ENCODE measurements around the gene SRSF5. TPM values are rescaled to one million over a fixed set of nuclear protein-coding genes. Genes with fewer than 3 reads are reported as not detected.

SRSF5 gene
- total RNA-seq, 1 experiment from 2014 or later: 93.3 TPM

DNA sequence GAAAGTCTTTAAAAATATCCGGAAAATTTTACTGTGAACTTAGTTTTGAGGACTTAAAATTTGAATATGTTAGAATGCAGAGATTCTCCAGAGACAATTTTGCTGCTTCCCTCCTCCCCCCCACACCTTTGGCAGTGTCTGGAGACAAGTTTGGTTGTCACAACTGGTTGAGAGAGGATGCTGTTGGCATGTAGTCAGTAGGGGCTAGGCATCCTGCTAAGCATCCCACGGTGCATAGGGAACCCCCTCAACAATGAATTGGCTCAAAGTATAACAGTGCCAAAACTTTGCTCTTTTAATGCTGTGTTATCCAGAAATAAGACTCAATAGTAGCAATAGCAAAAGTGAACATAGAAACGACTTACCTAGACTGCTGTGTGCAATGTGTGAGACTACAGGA lies 3.6 kb downstream of the SRSF5 start:
- DNase-seq (ENCODE audit: low spot score): no peak

GRCh38 chr14:69771136-69771535 lies 4.2 kb downstream of the SRSF5 start:
- DNase-seq (ENCODE audit: low spot score): no peak

- no peak for DNase-seq (ENCODE audit: low spot score)
Observed at GRCh38 chr14:69772082-69773017, 5.4 kb downstream of the SRSF5 start.

GRCh38 chr14:69773571-69774276 lies 6.8 kb downstream of the SRSF5 start:
- no peak for DNase-seq (ENCODE audit: low spot score)

DNA sequence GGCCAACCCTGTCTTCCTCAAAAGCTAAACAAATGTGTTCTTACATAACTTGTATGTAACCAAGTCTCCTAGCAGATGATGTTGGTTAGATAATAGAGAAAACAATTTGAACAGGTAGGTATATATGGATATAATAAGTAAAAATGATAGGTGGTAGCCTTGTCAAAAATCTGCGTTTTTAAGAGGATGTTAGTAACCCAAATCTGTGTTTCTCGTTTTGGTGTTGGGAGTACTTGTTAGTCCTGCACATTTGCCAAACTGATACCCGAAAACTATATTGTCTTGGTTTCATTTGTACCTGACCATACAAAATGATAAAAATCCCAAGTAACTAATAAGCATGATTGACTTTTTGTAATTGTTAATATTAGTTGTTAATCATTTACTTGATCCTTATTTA lies 8.1 kb downstream of the SRSF5 start:
- DNase-seq (ENCODE audit: low spot score): no peak

DNA sequence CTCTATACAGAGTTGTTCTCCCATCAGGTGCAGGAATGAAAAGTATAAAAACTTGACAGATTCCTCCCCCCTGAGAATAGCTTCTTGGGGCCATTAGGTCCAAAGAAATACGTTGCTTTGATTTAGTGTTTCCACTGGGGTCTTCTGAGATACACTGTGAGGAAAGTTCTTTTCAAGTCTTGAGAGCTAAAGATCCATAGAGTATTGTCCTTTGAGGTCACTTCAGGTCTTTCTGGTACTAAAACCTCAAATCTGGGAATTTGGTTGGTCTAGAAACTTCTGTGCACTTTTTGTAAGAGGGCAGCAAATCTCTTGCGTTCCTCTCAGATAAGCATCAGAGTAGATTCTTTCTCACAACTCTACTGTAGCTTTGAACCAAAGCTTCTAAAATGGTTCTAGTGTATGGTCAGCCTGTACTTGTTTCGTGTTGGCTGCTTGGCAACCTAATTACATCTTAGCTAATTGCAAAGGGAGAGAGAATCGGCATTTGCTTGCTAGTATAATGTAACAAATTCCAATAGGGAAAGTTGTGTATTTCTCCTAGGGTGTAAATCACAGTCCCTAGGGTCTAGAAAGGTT lies 10.0 kb downstream of the SRSF5 start:
- DNase-seq (ENCODE audit: low spot score): no peak

DNA sequence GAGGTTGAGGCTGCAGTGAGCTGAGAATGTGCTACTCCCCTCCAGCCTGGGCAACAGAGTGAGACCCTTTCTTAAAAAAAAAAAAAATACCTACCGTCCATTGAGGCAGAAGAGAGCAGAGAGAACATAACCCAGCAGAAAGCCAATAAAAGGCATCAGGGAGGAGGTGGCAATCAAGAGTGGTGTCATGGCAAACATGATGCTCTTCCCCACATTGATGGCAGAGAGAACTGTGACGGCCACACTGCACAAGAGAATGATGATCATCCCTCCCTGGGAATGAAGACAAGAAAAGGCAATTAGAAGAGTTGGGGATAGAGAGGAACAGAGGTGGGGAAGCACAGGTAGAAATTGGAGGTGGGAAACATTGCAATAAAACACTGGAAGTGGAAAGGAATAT lies 12.1 kb downstream of the SRSF5 start:
- no peak for DNase-seq (ENCODE audit: low spot score)

DNA sequence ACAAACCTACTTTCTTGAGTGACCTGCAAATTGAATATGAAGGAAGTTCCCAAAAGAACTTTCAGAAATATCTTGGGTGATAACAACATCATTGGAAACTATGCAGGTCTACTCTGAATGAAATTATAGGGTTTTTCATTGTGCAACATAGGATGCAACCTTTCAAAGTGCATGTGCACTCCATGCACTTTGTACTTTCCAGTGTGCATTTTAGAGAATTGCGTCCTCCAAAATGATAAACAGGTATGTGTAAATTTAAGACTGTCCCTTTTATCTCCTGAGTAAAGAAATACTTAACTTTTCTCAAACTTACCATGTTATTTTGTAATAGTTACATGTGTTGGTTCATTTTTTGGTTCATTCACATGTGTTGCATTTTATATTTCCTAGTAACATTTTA lies 13.2 kb downstream of the SRSF5 start:
- no peak for DNase-seq (ENCODE audit: low spot score)

- no peak for DNase-seq (ENCODE audit: low spot score)
Observed at GRCh38 chr14:69780952-69781351, 14.0 kb downstream of the SRSF5 start.

- DNase-seq (ENCODE audit: low spot score): no peak
Observed at GRCh38 chr14:69784942-69785341, 18.0 kb downstream of the SRSF5 start.

DNA sequence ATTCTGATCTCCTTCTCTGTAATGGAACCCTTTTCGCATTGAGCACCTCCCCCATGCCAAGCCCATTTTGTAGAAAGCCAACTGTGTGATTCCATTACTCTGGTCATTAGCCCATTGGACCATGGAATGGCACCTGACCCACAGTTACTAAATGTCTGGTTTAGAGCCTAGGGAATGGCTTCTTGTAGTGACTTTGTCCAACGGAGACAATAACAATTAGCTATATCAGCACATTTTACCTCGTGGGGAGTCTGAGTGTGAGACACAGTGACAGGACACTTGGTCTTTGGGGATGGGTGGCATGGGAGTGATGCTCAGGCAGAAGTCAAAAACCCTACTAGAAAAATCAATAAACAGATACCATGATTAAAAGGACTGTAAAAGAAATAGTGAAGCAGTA lies 19.7 kb downstream of the SRSF5 start:
- no peak for DNase-seq (ENCODE audit: low spot score)

GRCh38 chr14:69789118-69789640 lies 22.2 kb downstream of the SRSF5 start:
- no peak for DNase-seq (ENCODE audit: low spot score)

GRCh38 chr14:69792887-69793421 lies 26.0 kb downstream of the SRSF5 start:
- DNase-seq (ENCODE audit: low spot score): no peak

DNA sequence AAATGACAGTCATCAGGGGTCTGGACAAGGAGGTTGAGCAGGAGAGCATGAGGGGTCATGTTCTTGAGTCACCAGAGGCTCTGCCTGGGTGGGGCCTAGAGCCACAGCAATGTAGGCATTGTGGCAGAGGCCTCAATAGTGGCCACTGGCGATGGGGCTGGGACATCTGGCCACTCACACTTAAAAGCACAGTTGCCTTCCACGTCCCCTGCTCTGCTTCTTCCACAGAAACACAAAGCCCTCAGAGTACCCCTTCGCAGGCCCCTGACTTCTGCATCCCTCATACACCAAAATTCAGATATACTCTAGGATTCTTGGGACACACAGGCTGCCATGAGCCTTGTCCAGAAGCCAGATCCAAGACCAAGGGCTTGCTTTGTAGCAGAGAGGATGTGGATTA lies 27.8 kb downstream of the SRSF5 start:
- no peak for DNase-seq (ENCODE audit: low spot score)

DNA sequence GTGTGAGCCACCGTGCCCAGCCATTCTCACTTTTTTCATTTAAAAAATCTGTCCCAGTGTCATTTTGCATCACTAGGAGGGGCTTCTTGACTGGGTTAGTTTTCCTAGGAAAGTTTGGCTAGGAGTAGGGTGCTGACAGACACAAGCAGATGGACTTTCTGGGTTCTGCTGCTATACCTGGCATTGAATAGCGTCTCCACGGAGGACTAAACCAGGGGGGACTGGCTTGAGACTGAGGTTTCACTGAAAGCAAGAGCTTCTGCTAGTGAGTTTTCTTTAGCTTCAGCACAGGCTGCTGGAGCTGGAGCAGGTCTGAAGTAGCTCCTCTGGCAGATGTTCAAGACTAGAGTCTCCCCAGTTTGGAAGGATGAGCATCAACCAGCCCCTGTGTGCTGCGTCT lies 28.7 kb downstream of the SRSF5 start:
- DNase-seq (ENCODE audit: low spot score): no peak

DNA sequence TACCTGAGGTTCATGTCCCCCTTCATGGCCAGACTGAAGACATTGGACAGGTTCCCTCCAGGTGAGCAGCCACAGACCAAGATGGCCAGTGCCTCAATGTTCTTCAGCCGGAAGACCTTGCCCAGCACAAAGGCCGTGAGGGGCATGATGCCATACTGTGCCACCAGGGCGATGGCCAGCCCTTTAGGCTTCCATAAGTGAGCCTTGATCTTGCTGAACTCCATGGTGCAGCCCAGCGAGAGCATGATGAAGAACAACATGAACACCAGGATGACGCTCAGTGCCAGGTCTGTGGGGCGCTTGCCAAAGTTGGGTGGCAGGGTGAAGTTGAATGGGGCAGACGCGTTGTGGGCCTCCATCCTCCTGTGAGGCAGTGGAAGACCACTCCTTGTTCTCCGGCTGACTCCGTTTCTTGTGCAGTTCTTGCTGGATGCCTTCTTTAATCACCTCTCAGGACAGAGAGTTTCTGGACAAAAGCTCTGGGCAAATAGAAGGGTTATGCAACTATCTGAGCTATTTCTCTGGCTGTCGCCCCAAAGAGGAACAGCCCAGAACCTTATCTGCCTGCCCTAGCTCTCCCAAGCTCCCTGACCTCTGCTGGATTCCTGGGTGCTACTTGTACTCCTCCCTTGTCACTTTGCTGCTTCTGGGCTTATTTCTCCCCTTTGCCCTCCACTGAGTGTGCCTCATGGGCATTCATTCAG lies 30.0 kb downstream of the SRSF5 start, which contains the start of gene SLC10A1:
Gene SLC10A1, minus strand, starts transcription at position 445 of the 704 bp plus-strand sequence. Its CDS starts 86 bp downstream, at position 359.
- DNase-seq (ENCODE audit: low spot score): no peak

- DNase-seq (ENCODE audit: low spot score): no peak
Observed at GRCh38 chr14:69797573-69798338, 30.8 kb downstream of the SRSF5 start.

GRCh38 chr14:69798339-69798735 lies 31.4 kb downstream of the SRSF5 start:
- DNase-seq (ENCODE audit: low spot score): no peak

- DNase-seq (ENCODE audit: low spot score): no peak
Observed at GRCh38 chr14:69803753-69804152, 36.8 kb downstream of the SRSF5 start.

GRCh38 chr14:69804902-69805301 lies 38.0 kb downstream of the SRSF5 start:
- DNase-seq (ENCODE audit: low spot score): no peak

Measured in HT-29 (cell line).